Aorta (tissue), 5 donors: ENCODE data around the gene LRRC27. TPM values are rescaled to one million over a fixed set of nuclear protein-coding genes. Genes with fewer than 3 reads are reported as not detected.

Experiments used
- ATAC-seq: fragments of 200-7000 bp; cut with Tn5 transposase; one replicate; pipeline ENCODE4 v1.9.1; 2022; ENCODE audit warnings: moderate library complexity; ENCODE audit not compliant: low FRiP score
- DNase-seq, 2 donors: peaks; one replicate each; pipeline ENCODE4 v3.0.0-alpha.2; 2020
- H3K27ac ChIP-seq, 2 donors: one replicate each; pipeline ENCODE4 v1.5.1; 2013; ENCODE audit warnings: low read length in 2 of 2, mild to moderate bottlenecking in 2 of 2, moderate library complexity in 2 of 2, control low read depth in 1 of 2, inconsistent platforms in 1 of 2, low read depth in 1 of 2
- H3K27me3 ChIP-seq, 2 donors: one replicate each; pipeline ENCODE4 v1.6.1; 2013; ENCODE audit warnings: control low read depth in 1 of 2, low read length in 1 of 2, mild to moderate bottlenecking in 1 of 2, moderate library complexity in 1 of 2; ENCODE audit not compliant: insufficient read depth in 2 of 2, control insufficient read depth in 1 of 2
- H3K36me3 ChIP-seq, 2 donors: one replicate each; pipeline ENCODE4 v1.6.1; 2013; ENCODE audit warnings: control low read depth in 1 of 2, low read length in 1 of 2, mild to moderate bottlenecking in 1 of 2; ENCODE audit not compliant: insufficient read depth in 2 of 2, control insufficient read depth in 1 of 2
- H3K4me1 ChIP-seq, 2 donors: one replicate each; pipeline ENCODE4 v1.6.1; 2013; ENCODE audit warnings: low read length in 2 of 2, control low read depth in 1 of 2, mild to moderate bottlenecking in 1 of 2, moderate library complexity in 1 of 2; ENCODE audit not compliant: insufficient read depth in 2 of 2, control insufficient read depth in 1 of 2
- H3K4me3 ChIP-seq, 2 donors: one replicate each; pipeline ENCODE4 v1.5.1; 2013; ENCODE audit warnings: low read length in 2 of 2, control low read depth in 1 of 2, mild to moderate bottlenecking in 1 of 2
- H3K9me3 ChIP-seq: one replicate; pipeline ENCODE4 v1.6.1; 2013; ENCODE audit warnings: mild to moderate bottlenecking, low read length; ENCODE audit not compliant: control insufficient read depth
- WGBS, 2 donors: extraction: QIAGEN DNeasy Blood & Tissue Kit; methylation state at CpG; one replicate each; pipeline ENCODE4 v1.1.7; 2013; 5-methylcytosine and 5-hydroxymethylcytosine counted together
- intact Hi-C, 2 donors: fragments of 100-400 bp; cut with DNase I; formaldehyde crosslinking; loops; one replicate each; pipeline versions ENCODE4 v1.14.2 to v1.15.0; 2022
- long read RNA-seq, 2 donors: library from polyadenylated mRNA; unstranded; transcript quantifications; one replicate each; pipeline ENCODE4 v2.0.0, GENCODE V29; 2020 to 2021
- polyA plus RNA-seq, 2 donors: library from polyadenylated mRNA; stranded (reverse); fragments of 200-250 nt; gene quantifications; one replicate each; pipeline ENCODE4 v1.2.3, GENCODE V29; 2013
- total RNA-seq, 2 donors: library from RNA; stranded (reverse); fragmentation: NEBNext Ultra II Directional; extraction: Animal tissue kit (Norgen Biotek cat#: 25700); gene quantifications; one replicate each; pipeline ENCODE4 v1.2.1, GENCODE V29; 2021
- donor health status: healthy with polysubstance abuse.
- donor health status: Bipolar disorder and iron deficiency.
- donor health status: DM: no; HTN: no; CAD: no.
- donor health status: DM: no; HTN: no; CAD: no.
- donor health status: DM: yes; HTN: yes; CAD: no.

The LRRC27 gene
- total RNA-seq: 10 to 100 TPM in 1 of 2 donors, 1 to 10 TPM in 1; 4.6 to 11.7 TPM
- 1 to 10 TPM; 3.1 to 9.0 TPM for polyA plus RNA-seq
- long read RNA-seq, donor 1, full-length matches to known transcripts: 5 of 9 reads
- long read RNA-seq, donor 1, partial matches to known transcripts: 0 of 9 reads
- long read RNA-seq, donor 1, other reads (novel, unspliced or antisense): 4 of 9 reads
- long read RNA-seq, donor 2, full-length matches to known transcripts: 1 of 2 reads
- long read RNA-seq, donor 2, partial matches to known transcripts: 1 of 2 reads
- long read RNA-seq, donor 2, other reads (novel, unspliced or antisense): 0 of 2 reads

- Histone ChIP-seq H3K4me3 (peak within 1 kb of the TSS; percentile 44 to 88), H3K36me3 (no peaks in the 10 kb centered on the region), H3K27me3 (no peaks in the 10 kb centered on the region), H3K27ac (peak within 1 kb of the TSS in 1 of 2 donors; percentile 63), H3K4me1 (no peaks in the 10 kb centered on the region), H3K9me3 (no peaks in the 10 kb centered on the region)
- WGBS, 2 donors: 0 to 1% methylated on average over 66 to 87 of the region's 89 CpGs
- ATAC-seq: peak; percentile 98
- intact Hi-C loops: no loop called here
- peak; percentile 99 to 100 for DNase-seq
Observed at GRCh38 chr10:132331601-132332432, at the start of gene LRRC27. TSS of gene LRRC27 (plus strand) at chr10:132332193. CDS start at chr10:132333525, 1,332 bp downstream.

GRCh38 chr10:132282667-132283603, 49.1 kb upstream of the LRRC27 start:
- Histone ChIP-seq H3K36me3 (no peaks in the 10 kb centered on the region), H3K27me3 (no peaks in the 10 kb centered on the region), H3K9me3 (no peaks in the 10 kb centered on the region), H3K4me1 (no peaks in the 10 kb centered on the region), H3K27ac (no peak overlapping the region), H3K4me3 (no peak overlapping the region)
- ATAC-seq: peak; percentile 22
- intact Hi-C loops: no loop called here
- peak; percentile 36 to 58 for DNase-seq
- WGBS, 2 donors: 30 to 37% methylated on average over 36 of the region's 36 CpGs

DNA sequence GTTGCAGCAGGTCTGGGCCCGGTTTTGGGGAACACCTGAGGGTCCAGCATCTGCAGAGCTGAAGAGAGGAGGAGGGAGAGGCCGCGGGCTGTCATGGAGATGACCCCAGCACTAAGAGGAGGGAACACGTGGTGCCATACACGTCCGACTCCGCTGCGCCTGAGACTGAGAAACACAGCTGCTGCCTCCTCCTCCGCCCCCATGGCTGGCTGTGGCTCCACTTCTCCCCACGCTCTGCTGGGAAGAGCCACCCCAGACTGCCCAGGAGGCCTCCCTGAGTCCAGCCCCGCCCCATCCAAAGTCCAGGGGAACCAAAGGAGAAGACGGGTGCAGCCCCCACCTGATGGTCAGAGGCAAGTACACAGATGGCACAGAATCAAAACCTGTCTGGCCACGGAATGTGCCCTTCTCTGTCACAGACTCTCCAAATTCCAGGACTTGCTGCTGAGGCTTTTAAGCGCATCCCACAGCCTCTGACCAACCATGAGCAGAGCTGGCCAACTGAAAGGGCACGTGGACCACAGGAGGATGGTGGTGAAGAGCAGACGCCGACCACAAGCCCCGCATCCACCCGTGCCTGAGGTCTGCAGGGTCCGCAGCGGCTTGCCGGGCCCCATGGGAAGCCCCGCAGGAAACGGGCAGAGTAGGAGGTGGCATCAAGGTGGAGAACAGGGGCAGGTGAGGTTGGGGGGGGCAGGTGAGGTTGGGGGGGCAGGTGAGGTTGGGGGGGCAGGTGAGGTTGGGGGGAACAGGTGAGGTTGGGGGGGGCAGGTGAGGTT, 48.2 kb upstream of the LRRC27 start:
- H3K36me3 ChIP-seq: no peaks in the 10 kb centered on the region
- no peak for ATAC-seq
- H3K27me3 ChIP-seq: no peaks in the 10 kb centered on the region
- 66 to 75% methylated on average over 21 to 24 of the region's 24 CpGs for WGBS, 2 donors
- H3K27ac ChIP-seq: no peak overlapping the region
- no peaks in the 10 kb centered on the region for H3K4me1 ChIP-seq
- H3K4me3 ChIP-seq: no peak overlapping the region
- intact Hi-C loops: no loop called here
- DNase-seq: peak; percentile 33 to 57
- H3K9me3 ChIP-seq: no peaks in the 10 kb centered on the region

GRCh38 chr10:132289439-132289838, 42.6 kb upstream of the LRRC27 start:
- H3K4me3 ChIP-seq: no peak overlapping the region
- intact Hi-C loops: no loop called here
- no peak for ATAC-seq
- WGBS, 2 donors: 63 to 71% methylated on average over 2 of the region's 2 CpGs
- no peaks in the 10 kb centered on the region for H3K27me3 ChIP-seq
- DNase-seq: no peak
- no peaks in the 10 kb centered on the region for H3K36me3 ChIP-seq
- H3K4me1 ChIP-seq: no peaks in the 10 kb centered on the region
- H3K9me3 ChIP-seq: no peaks in the 10 kb centered on the region
- no peak overlapping the region for H3K27ac ChIP-seq

GRCh38 chr10:132290631-132291030, 41.4 kb upstream of the LRRC27 start:
- WGBS, 2 donors: 89 to 93% methylated on average over 6 of the region's 6 CpGs
- intact Hi-C loops: loop anchor here in 1 of 2 donors (5.0 kb wide), 1 partner anchor 472 kb away; no protein-coding TSS in a partner anchor
- peak; percentile 31 to 68 for DNase-seq

DNA sequence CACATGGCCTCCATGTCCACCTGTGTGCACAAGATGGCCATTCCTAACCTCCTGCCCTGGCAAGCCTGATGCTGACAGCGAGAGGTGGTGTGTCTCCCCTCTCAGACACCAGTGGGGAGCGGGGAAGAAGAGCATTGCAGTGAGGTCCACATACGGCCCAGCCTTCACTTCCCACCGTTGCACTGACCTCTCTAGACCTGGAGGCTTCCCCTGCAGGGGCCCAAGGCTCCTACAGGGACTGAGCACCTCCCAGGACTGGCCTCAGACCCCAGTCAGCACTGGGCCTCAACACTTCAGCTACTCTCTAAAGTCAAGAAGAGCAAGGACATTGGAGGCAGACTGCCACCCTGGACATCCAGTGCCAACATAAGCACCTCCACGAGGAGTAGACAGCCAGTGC, 40.2 kb upstream of the LRRC27 start:
- Histone ChIP-seq H3K27me3 (no peaks in the 10 kb centered on the region), H3K4me1 (no peaks in the 10 kb centered on the region), H3K36me3 (no peaks in the 10 kb centered on the region), H3K27ac (no peak overlapping the region), H3K9me3 (no peaks in the 10 kb centered on the region), H3K4me3 (no peak overlapping the region)
- intact Hi-C loops: loop anchor here in 1 of 2 donors (5.0 kb wide), 1 partner anchor 470 kb away; no protein-coding TSS in a partner anchor
- DNase-seq (peak in 1 of 2 donors; percentile 40), ATAC-seq (no peak)
- WGBS, 2 donors: 71% methylated on average over 5 of the region's 5 CpGs

More at GRCh38 chr10:132290631-132291030, 41.4 kb upstream of the LRRC27 start:
- no peaks in the 10 kb centered on the region for H3K27me3 ChIP-seq
- H3K4me1 ChIP-seq: no peaks in the 10 kb centered on the region
- no peak overlapping the region for H3K27ac ChIP-seq
- H3K36me3 ChIP-seq: no peaks in the 10 kb centered on the region
- no peak for ATAC-seq
- H3K9me3 ChIP-seq: no peaks in the 10 kb centered on the region
- no peak overlapping the region for H3K4me3 ChIP-seq

GRCh38 chr10:132292287-132293200, 39.4 kb upstream of the LRRC27 start:
- WGBS, 2 donors: 78 to 88% methylated on average over 30 of the region's 30 CpGs
- intact Hi-C loops: loop anchor here in 1 of 2 donors (5.0 kb wide), 1 partner anchor 470 kb away; no protein-coding TSS in a partner anchor

More at GRCh38 chr10:132292287-132293200, 39.4 kb upstream of the LRRC27 start:
- Histone ChIP-seq H3K36me3 (no peaks in the 10 kb centered on the region), H3K4me1 (no peaks in the 10 kb centered on the region), H3K9me3 (no peaks in the 10 kb centered on the region), H3K27me3 (no peaks in the 10 kb centered on the region), H3K4me3 (no peak overlapping the region), H3K27ac (no peak overlapping the region)
- DNase-seq: peak; percentile 19 to 37
- no peak for ATAC-seq
